NT2/D1 (cell line): ENCODE data around the gene IL36B.

Source experiments
- SUZ12 ChIP-seq: IDR thresholded peaks from 2 replicates; pipeline ENCODE4 v1.6.1; 2011; ENCODE audit not compliant: insufficient read length, insufficient read depth; ENCODE audit errors: extremely low read depth
- ZNF274 ChIP-seq: IDR thresholded peaks from 2 replicates; pipeline ENCODE4 v1.6.1; 2011; ENCODE audit warnings: mild to moderate bottlenecking, low read depth, low read length

GRCh38 chr2:112994648-112995047 is 58.0 kb downstream of the IL36B start:
- no peak for TF ChIP-seq SUZ12
- no peak for TF ChIP-seq ZNF274
